K562 (cell line): ENCODE results near the gene ZNF292. TPM values are rescaled to one million over a fixed set of nuclear protein-coding genes. Genes with fewer than 3 reads are reported as not detected.

ENCODE experiments used
- CEBPG ChIP-seq, 3 experiments: fragments of 200-800 bp in 1 of 3; sonication (Bioruptor generic) in 1 of 3; sonication (generic) in 1 of 3; formaldehyde crosslinking in 1 of 3; IDR thresholded peaks in 2 of 3; conservative IDR thresholded peaks in 1 of 3; 2 replicates each; pipeline versions ENCODE4 v1.6.1 to v1.8.0; 2016 to 2022; ENCODE audit warnings: missing compliant biosample characterization in 2 of 3, missing genetic modification characterization in 2 of 3, mild to moderate bottlenecking in 1 of 3, missing genetic modification reagents in 1 of 3
- CREBBP ChIP-seq: IDR thresholded peaks from one replicate; pipeline ENCODE4 v1.6.1; 2012; ENCODE audit warnings: low read depth, mild to moderate bottlenecking, control low read depth, inconsistent platforms, low read length
- GATAD2A ChIP-seq: fragments of 450-650 bp; IDR thresholded peaks from 2 replicates; pipeline ENCODE4 v1.6.1; 2017
- HCFC1 ChIP-seq: IDR thresholded peaks from 2 replicates; pipeline ENCODE4 v1.6.1; 2012; ENCODE audit warnings: low read depth, low read length, improper control_type of control experiment
- MEF2A ChIP-seq: IDR thresholded peaks from 2 replicates; pipeline ENCODE4 v1.6.1; 2011; ENCODE audit warnings: low read depth, mild to moderate bottlenecking, low read length, moderate library complexity; ENCODE audit not compliant: control insufficient read depth
- PTRF ChIP-seq: fragments of 450-650 bp; IDR thresholded peaks from 2 replicates; pipeline ENCODE4 v1.6.1; 2016; ENCODE audit warnings: mild to moderate bottlenecking, missing genetic modification characterization, missing compliant biosample characterization
- RNF2 ChIP-seq: sonication (generic); IDR thresholded peaks from 2 replicates; pipeline ENCODE4 v1.6.1; 2016
- SRSF9 ChIP-seq: fragments of 200-400 bp; formaldehyde crosslinking; IDR thresholded peaks from 2 replicates; pipeline ENCODE4 v1.6.1; 2017; ENCODE audit warnings: low read depth, low read length, borderline replicate concordance
- TBL1XR1 ChIP-seq, 2 experiments: IDR thresholded peaks; 2 replicates each; pipeline ENCODE4 v1.6.1; 2012; ENCODE audit warnings: improper control_type of control experiment in 2 of 2, low read length in 2 of 2, mild to moderate bottlenecking in 1 of 2
- ZNF253 ChIP-seq: fragments of 250-450 bp; sonication (Bioruptor Pico); conservative IDR thresholded peaks from 2 replicates; pipeline ENCODE4 v1.6.1; 2021; ENCODE audit warnings: mild to moderate bottlenecking
- ZNF274 ChIP-seq: IDR thresholded peaks from 2 replicates; pipeline ENCODE4 v1.6.1; 2011; ENCODE audit warnings: low read depth, mild to moderate bottlenecking, low read length, moderate library complexity, borderline replicate concordance
- ZNF311 ChIP-seq: fragments of 250-450 bp; sonication (Bioruptor Pico); IDR thresholded peaks from 2 replicates; pipeline ENCODE4 v1.4.0; 2020; ENCODE audit warnings: mild to moderate bottlenecking, moderate library complexity
- polyA plus RNA-seq, 8 experiments: library from polyadenylated mRNA; depleted of rRNA in 4 of 8; stranded (reverse) in 5 of 8; unstranded in 3 of 8; fragments of >200 nt; fragmentation: Nextera tagmentation in 2 of 8; fragmentation: Illumina TruSeq in 1 of 8; extraction: Ambion mirVana in 2 of 8; extraction: Trizol in 1 of 8; gene quantifications; 2 replicates each; pipeline versions ENCODE4 v1.2.1 to v1.2.3, GENCODE V29; 2011 to 2014; ENCODE audit warnings: inconsistent platforms in 1 of 8, missing spikeins in 1 of 8
- total RNA-seq, 7 experiments: library from RNA; depleted of rRNA in 6 of 7; stranded (reverse); fragments of >200 nt in 6 of 7; fragmentation: Illumina TruSeq in 2 of 7; extraction: Trizol in 2 of 7; gene quantifications; 2 replicates each; pipeline versions ENCODE4 v1.2.1 to v1.2.3, GENCODE V29; 2011 to 2021; ENCODE audit warnings: low replicate concordance in 1 of 7
- TF ChIP-seq, protein P1 (sequence below): fragments of 200-400 bp; formaldehyde crosslinking; IDR thresholded peaks from 2 replicates; pipeline ENCODE4 v1.6.1; 2017; ENCODE audit warnings: mild to moderate bottlenecking, low read depth, low read length, moderate library complexity
- TF ChIP-seq, protein P2 (sequence below): sonication (generic); formaldehyde crosslinking; IDR thresholded peaks from 2 replicates; pipeline ENCODE4 v1.8.1; 2023; ENCODE audit warnings: mild to moderate bottlenecking, missing genetic modification reagents
- TF ChIP-seq, protein P3 (sequence below): sonication (generic); formaldehyde crosslinking; IDR thresholded peaks from 2 replicates; pipeline ENCODE4 v1.8.1; 2023; ENCODE audit warnings: mild to moderate bottlenecking, missing genetic modification reagents

Gene ZNF292
- total and polyA plus RNA-seq, 9 of the 15 experiments (the other 6 are each of a cell fraction or from before 2014, with no cell fraction given), result 4.4 to 17.1 (median 12.8) TPM

DNA sequence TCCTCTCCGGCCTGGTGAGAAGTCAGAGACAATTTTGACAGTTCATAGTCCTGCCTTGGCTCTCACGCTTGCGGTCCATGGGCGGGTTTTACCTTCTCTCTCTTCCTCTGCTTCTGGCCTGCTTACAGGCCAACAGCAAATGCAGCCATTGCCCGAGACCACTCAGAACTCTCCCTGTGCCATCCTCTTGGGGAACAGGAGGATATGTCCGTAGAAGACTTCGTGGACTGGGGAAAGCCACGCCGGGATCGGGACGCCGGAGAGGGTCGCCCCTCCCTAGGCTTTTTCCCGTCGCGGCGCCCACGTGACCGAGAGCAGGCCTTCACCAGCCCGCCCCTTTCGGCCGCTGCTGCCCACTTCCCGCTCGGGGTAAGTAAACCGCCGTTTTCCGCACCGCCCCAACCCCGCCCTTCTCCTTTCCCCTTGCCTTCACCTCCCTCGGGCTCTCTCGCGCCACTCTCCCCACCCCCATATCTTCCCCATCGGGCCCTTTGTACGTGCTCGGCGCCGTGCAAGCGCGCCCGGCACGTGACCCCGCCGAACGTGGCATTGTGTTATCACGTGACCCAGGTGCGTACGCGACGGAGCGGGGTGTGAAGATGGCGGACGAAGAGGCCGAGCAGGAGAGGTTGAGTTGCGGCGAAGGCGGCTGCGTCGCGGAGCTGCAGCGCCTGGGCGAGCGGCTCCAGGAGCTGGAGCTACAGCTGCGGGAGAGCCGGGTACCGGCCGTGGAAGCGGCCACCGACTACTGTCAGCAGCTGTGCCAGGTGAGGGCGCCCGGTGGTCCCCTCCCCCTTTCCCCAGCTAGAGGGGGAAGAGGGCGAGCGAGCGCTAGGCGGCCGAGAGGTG, at the start of gene ZNF292 (continued):
- TF ChIP-seq PTRF (no peak), HCFC1 (peak; percentile 49), SRSF9 (no peak), GATAD2A (peak; percentile 76), ZNF311 (CRISPR knock-in tag) (no peak), ZNF274 (no peak), CREBBP (no peak), RNF2 (peak; percentile 93), TBL1XR1 (IDR thresholded peaks at IDR 0.05; ENCODE audit: low read length in 2 of 2) (no peak), ZNF253 (no peak), CEBPG (CRISPR knock-in tag; IDR thresholded peaks at IDR 0.05) (no peak), CEBPG (tag; conservative IDR thresholded peaks at IDR 0.05 in 1 of 2, IDR thresholded peaks at IDR 0.05 in 1 of 2) (no peak), MEF2A (0 out of 2 replicates have a peak, but pooled peaks have one; percentile 35)
- TF ChIP-seq, protein P1, sequence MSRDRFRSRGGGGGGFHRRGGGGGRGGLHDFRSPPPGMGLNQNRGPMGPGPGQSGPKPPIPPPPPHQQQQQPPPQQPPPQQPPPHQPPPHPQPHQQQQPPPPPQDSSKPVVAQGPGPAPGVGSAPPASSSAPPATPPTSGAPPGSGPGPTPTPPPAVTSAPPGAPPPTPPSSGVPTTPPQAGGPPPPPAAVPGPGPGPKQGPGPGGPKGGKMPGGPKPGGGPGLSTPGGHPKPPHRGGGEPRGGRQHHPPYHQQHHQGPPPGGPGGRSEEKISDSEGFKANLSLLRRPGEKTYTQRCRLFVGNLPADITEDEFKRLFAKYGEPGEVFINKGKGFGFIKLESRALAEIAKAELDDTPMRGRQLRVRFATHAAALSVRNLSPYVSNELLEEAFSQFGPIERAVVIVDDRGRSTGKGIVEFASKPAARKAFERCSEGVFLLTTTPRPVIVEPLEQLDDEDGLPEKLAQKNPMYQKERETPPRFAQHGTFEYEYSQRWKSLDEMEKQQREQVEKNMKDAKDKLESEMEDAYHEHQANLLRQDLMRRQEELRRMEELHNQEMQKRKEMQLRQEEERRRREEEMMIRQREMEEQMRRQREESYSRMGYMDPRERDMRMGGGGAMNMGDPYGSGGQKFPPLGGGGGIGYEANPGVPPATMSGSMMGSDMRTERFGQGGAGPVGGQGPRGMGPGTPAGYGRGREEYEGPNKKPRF, result no peak
- TF ChIP-seq, protein P2, sequence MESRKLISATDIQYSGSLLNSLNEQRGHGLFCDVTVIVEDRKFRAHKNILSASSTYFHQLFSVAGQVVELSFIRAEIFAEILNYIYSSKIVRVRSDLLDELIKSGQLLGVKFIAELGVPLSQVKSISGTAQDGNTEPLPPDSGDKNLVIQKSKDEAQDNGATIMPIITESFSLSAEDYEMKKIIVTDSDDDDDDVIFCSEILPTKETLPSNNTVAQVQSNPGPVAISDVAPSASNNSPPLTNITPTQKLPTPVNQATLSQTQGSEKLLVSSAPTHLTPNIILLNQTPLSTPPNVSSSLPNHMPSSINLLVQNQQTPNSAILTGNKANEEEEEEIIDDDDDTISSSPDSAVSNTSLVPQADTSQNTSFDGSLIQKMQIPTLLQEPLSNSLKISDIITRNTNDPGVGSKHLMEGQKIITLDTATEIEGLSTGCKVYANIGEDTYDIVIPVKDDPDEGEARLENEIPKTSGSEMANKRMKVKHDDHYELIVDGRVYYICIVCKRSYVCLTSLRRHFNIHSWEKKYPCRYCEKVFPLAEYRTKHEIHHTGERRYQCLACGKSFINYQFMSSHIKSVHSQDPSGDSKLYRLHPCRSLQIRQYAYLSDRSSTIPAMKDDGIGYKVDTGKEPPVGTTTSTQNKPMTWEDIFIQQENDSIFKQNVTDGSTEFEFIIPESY, result peak; percentile 87
- TF ChIP-seq, protein P3, sequence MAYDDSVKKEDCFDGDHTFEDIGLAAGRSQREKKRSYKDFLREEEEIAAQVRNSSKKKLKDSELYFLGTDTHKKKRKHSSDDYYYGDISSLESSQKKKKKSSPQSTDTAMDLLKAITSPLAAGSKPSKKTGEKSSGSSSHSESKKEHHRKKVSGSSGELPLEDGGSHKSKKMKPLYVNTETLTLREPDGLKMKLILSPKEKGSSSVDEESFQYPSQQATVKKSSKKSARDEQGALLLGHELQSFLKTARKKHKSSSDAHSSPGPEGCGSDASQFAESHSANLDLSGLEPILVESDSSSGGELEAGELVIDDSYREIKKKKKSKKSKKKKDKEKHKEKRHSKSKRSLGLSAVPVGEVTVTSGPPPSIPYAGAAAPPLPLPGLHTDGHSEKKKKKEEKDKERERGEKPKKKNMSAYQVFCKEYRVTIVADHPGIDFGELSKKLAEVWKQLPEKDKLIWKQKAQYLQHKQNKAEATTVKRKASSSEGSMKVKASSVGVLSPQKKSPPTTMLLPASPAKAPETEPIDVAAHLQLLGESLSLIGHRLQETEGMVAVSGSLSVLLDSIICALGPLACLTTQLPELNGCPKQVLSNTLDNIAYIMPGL, result peak; percentile 96; the same call in 1 of the 2 replicates
